HG02943 (cell line): Measurements from ENCODE around the gene ELL.
A peak's percentile ranks its signal among the peaks of the same experiment; 100 is the strongest.

Experiments used
- ATAC-seq: cut with Tn5 transposase; IDR thresholded peaks from one replicate; pipeline ENCODE4 v1.9.1; 2021; ENCODE audit warnings: mild to moderate bottlenecking, low read depth, moderate library complexity; ENCODE audit not compliant: unreplicated experiment

ELL gene

GRCh38 chr19:18506101-18506930 is 15.6 kb downstream of the ELL start:
- no peak for ATAC-seq

DNA sequence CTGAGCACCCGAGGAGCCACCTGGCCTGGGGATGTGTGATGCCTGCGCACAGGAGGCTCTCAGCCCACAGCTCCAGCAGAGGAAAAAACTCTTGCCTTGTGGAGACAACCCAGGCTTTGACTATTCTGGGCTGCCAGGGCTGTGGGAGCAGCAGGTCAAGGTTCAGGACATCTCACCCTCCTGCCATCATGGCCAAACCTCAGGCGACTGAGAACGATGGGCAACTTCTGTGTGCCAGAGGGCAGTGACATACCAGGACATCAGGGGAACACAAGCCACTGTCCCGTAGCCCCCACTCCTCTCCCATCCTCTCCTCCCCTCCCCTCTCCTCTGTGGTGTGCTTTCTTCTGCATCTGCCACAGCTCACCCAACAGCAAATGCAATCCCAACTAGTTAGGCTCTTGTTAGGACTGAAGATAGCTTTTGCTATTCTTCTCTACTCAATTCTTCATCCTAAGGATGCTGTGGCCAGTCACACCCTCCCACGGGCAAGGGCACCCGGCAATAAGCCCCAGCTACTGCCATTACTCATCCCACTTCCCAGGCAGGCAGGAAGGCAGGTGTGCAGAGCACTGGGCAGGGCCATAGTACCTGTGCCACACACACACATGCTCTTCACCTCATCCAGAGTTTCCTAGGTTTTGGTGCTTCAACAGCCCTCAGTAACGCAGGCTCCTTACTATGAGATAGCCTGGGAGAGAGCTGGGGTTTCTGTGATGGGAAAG is 16.8 kb downstream of the ELL start:
- no peak for ATAC-seq

DNA sequence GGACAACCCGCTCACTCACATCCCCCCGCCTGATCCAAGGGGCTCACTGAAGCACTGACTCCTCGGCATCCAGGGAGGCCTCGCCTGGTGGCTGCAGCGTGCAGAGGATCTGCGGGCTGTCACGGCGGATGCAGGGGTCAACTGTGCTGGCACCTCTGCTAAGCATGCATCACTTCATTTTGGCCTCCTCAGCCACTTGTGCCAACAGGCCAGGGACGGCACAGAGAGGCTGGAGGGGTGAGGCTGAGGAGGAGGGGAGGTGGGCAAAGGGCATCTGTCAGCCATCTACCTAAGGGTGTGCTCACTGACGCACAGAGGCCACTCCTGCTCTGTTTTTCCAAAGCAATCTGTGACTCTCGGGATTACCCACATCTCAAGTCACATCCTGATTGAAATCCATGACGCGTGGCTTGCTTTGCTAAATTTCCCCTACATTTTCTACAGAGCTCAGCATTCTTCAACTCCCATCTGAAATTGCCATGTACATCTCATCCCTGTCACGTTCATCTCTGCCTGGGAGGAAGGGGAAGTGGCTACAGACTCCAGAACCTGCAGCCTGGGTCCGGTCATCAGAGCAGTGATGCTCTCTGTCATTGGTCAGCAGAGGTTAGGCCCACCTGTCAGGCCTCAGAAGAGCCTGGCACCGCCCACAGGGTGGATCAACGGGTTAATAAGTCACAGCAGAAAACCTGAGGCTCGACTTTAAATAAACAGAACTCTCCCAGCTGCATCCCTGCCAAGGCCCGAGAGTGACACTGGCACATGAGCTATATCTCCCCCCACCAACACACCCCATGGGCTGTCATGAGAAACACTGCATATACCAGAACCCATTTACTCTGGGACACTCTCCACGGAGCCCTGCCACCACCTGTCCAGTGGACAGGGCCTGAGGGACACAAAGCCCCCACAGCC is 17.6 kb downstream of the ELL start:
- peak; percentile 66 for ATAC-seq

DNA sequence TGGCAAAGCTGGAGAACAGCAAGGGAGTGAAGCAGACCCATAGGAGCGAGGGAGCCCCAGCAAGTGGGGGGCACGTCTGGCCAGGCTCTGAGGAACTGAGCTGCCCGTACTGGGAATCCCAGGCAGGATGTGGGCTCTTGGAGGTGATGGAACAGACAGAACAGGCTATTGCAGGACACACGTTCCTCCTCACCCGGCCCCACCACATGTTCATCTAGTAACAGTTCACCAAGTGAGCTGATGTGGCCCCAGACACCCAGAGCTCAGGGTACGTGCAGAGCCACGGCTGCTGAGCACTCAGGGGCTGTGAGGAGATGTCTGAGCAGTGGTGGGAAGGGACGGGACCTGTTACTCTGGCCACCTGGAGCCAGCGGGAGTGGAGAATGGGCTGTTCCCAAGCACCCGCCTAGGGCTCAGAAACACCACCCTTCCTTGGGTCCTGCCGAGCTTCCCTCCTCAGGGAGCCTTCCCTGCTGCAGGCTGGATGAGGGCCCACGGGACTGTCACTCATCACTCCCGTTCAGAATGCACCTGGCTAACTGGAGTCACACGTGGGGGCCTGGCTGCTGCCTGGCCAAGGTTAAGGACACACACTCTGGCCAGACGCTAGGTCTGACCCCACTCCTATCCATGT is 18.4 kb downstream of the ELL start:
- no peak for ATAC-seq

- ATAC-seq = no peak
These were observed 19.1 kb downstream of the ELL start for GRCh38 chr19:18502638-18503294.

DNA sequence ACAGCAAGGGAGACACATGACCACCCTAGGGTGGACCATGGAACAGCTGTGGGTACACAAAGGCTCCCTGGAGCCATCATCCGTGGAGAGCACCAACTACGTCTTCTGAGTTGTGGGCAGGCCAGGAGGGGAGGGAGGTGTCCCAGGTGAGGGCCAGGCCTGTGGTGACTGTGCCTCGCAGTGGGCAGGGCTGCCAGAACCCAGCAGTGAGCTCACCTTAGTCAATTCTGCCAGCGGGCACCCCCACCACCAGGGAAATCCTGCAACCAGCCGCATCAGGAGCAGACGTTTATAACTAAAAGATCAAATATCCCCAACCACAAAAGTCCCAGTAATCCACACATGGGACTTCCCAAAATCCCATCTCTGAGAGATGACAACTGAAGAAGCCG is 19.6 kb downstream of the ELL start:
- ATAC-seq = no peak

DNA sequence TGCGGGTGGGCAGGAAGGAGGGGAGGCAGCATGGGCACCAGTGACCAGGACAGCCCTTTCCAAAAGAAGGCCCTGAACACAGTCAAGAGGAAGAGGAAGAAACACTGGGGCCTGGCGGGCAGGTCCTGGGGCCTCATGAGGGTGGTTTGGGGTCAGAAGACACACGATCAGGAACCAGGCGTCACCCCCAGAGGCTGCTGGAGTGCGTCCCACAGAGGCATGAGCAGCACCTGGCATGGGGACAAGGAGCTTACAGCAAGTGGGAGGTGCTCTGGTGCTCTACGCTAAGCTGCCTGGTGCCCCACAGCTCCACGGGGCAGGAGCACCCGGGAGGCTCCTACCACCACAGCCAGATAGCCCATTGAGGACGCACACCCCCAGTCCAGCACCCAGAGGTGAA is 20.0 kb downstream of the ELL start:
- ATAC-seq = no peak

GRCh38 chr19:18501351-18501750 is 20.5 kb downstream of the ELL start:
- no peak for ATAC-seq

- no peak for ATAC-seq
These were observed 21.1 kb downstream of the ELL start for GRCh38 chr19:18500799-18501198.

DNA sequence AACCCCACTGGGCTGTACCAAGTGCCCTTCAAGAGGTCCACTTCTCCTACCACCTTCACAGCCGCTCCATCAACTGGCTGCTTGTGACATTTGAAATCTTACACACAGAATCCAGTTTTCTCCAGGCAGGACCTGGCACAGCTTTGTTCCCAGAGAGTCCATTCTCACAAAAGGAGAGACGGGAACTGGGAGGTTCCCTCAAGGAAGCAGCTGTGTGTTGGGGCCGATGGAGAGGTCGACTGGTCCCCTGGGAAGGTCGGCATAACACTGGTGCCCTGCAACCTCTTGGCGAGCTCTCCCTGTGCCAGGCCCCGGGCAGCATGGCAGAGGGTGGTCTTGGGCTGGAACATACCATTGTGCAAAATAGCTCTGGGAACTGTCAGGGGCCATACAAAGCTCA is 21.5 kb downstream of the ELL start:
- ATAC-seq = no peak

- no peak for ATAC-seq
These were observed 22.7 kb downstream of the ELL start for GRCh38 chr19:18499055-18499775.

- no peak for ATAC-seq
These were observed 25.0 kb downstream of the ELL start for GRCh38 chr19:18496980-18497256.

DNA sequence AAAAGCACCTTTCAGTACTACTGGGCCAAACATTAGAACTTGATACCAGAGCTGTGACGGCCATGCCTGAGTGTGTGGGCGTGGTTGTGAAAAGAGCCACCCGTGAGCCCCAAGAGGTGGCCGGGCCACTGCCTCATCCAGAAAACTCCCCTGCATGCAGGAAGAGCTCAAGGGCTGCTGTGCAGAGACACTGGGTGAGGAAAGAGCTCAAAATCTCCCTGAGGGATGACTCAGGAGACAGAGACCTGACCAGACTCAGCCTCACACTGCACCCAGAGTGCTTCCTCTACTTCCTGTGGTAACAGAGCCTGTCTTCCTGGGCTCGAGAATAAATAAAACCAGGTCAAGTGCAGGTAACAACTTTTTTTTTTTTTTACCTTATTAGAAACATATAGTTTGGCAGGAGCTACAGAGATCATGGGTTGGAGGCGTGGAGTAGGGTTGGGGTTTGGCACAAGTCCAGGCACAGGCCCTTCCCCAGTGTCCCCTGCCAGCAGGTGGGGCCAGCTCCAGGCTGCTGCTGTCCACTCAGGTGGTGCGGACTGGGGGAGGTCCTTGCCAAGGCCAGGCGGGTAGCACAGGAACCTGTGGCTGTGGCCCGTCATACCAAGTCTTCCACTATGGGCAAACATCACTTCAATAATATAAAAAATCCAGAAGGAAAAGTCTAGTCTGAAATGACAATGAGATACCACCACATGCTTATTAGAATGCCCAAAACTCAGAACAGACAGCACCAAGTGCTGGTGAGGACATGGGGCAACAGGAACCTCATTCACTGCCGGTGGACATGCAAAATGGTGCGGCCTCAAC is 25.5 kb downstream of the ELL start:
- ATAC-seq = no peak

DNA sequence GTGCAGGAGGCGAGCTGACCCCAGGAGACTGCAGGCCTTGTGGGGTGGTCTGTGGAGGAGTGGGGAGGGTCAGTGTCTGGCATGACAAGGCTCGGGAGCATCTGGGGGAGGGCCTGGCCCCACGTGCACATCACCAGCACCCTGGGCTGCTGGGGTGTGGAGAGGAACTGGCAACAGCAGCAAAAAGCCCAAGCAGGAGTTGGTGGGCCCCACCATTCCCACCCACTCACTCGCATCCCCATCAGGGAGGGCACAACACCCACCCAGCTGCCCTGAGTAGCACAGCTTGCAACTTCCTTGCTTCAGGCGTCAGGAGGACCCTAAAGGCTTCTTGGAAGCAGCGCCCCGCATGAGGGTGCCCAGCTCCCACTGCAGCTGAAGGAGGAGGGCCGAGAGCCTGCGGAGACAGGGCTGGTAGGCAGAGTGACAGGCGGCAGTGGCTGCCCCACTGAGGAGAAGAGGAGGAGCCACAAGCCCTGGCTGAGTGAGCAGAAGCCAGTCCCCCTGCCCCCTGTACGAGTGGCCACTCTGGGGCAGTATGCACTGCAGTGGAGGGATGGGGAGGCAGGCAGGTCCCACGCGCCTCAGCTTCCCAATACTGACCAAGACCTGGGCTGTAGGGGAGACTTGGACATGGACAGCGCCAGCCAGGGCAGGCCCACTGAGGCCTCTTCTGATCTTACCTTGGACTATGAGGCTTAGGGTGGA is 26.5 kb downstream of the ELL start:
- no peak for ATAC-seq

- no peak for ATAC-seq
These were observed 27.6 kb downstream of the ELL start for GRCh38 chr19:18494267-18494607.

DNA sequence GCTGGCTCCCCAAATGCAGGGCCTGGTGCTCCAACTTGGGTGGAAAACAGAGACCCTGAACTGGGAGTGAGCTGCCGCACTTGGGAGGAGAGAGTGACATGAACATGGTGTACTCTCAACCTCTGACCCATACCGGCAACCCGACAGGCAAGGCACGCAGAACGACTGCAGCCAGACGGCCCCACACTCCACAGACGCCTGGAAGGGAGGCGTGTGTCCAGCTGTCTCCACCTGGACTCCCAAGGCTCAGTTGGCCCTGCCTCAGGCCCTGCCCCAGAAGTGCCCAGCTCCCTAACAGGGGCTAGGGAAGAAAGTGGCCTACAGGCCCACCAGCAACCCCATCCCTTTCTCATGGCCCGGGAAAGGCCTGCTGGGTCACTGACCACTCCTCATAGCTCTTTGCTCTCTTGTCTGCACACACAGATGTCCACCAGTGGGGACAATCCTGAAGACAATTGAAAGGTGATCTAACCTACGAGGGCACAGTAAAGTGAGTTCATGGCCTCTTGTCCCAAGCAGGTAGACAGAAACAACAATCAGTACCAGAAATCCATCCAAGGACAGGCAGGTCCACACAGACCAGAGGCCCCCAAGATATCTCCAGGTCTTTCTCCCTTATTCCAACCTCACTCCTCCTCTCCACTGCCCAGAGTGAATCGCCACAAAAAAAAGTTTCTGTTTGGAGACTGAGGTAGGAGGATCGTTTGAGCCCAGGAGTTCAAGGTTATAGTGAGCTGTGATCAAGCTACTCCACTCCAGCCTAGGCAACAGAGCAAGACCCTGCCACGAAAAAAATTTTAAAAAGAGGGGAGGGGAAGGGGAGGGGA is 28.2 kb downstream of the ELL start:
- ATAC-seq = no peak
